Endothelial cell of umbilical vein (primary cell): Measurements from ENCODE around the gene MAT1A. TPM values are rescaled to one million over a fixed set of nuclear protein-coding genes. Genes with fewer than 3 reads are reported as not detected.

ENCODE experiments used
- BruUV-seq: library from RNA; stranded (reverse); fragments of 400-500 nt; replicated peaks from 2 replicates; lab custom pipeline; 2021; lab: Mats Ljungman, UMichigan
- CTCF ChIA-PET: fragments of 300-600, 350-600 bp; sonication (Branson Sonifier 250); formaldehyde crosslinking; loops from one replicate; lab custom pipeline; 2021; ENCODE audit warnings: antibody characterized with exemption, inconsistent platforms; lab: Charles Lee
- POLR2A ChIA-PET: fragments of 300-600, 350-600 bp; sonication (Branson Sonifier 250); formaldehyde crosslinking; loops from one replicate; lab custom pipeline; 2021; ENCODE audit warnings: antibody characterized with exemption, inconsistent platforms; lab: Charles Lee
- DNase-seq: peaks from one replicate; pipeline ENCODE4 v3.0.0-alpha.2; 2011; ENCODE audit warnings: low read depth, low spot score
- FAIRE-seq: peaks from 2 replicates; lab custom pipeline; 2011; peaks lifted over from hg19 to GRCh38; lab: Jason Lieb, UNC
- H2AFZ ChIP-seq: 2 replicates; pipeline ENCODE4 v1.6.0; 2012; ENCODE audit warnings: low read depth, low read length, control low read depth, inconsistent platforms
- H3K27ac ChIP-seq: 2 replicates; pipeline ENCODE4 v1.5.1; 2011; ENCODE audit warnings: low read depth, mild to moderate bottlenecking, control low read depth, low read length, moderate library complexity; ENCODE audit not compliant: insufficient read depth
- H3K27me3 ChIP-seq, 2 experiments: 2 replicates each; pipeline versions ENCODE4 v1.6.0 to v1.6.1; 2011; ENCODE audit warnings: low read length in 2 of 2, mixed read lengths in 1 of 2; ENCODE audit not compliant: control insufficient read depth in 2 of 2, insufficient read depth in 2 of 2
- H3K36me3 ChIP-seq, 2 experiments: 2 replicates in 1 of 2; 3 replicates in 1 of 2; pipeline ENCODE4 v1.5.1; 2011; ENCODE audit warnings: low read length in 2 of 2, mild to moderate bottlenecking in 1 of 2, moderate library complexity in 1 of 2; ENCODE audit not compliant: control insufficient read depth in 2 of 2, insufficient read depth in 2 of 2; ENCODE audit errors: extremely low read depth in 1 of 2
- H3K4me1 ChIP-seq: 3 replicates; pipeline ENCODE4 v1.5.1; 2011; ENCODE audit warnings: mild to moderate bottlenecking, low read length; ENCODE audit not compliant: control insufficient read depth, insufficient read depth; ENCODE audit errors: extremely low read depth
- H3K4me2 ChIP-seq: 2 replicates; pipeline ENCODE4 v1.6.1; 2011; ENCODE audit warnings: low read length, control low read depth, mixed read lengths; ENCODE audit not compliant: insufficient read depth
- H3K4me3 ChIP-seq, 3 experiments: fragments of 200-600 bp in 1 of 3; sonication (generic), shearing (Covaris generic) in 1 of 3; replicated peaks in 1 of 3; 2 replicates each; pipeline ENCODE4 v1.5.1; 2011 to 2016; ENCODE audit warnings: control low read depth in 3 of 3, low read length in 3 of 3, mild to moderate bottlenecking in 2 of 3, inconsistent platforms in 1 of 3, low read depth in 1 of 3, moderate library complexity in 1 of 3; ENCODE audit not compliant: insufficient read depth in 1 of 3
- H3K79me2 ChIP-seq: 2 replicates; pipeline ENCODE4 v1.6.0; 2012; ENCODE audit warnings: low read length, inconsistent platforms; ENCODE audit not compliant: control insufficient read depth, insufficient read depth
- H3K9ac ChIP-seq: replicated peaks from 2 replicates; pipeline ENCODE3; 2011; ENCODE audit warnings: low read length, control low read depth; ENCODE audit not compliant: insufficient read depth; ENCODE audit errors: extremely low read depth
- H3K9me1 ChIP-seq: replicated peaks from 3 replicates; pipeline ENCODE4 v1.6.0; 2011; ENCODE audit warnings: mild to moderate bottlenecking, low read length; ENCODE audit not compliant: control insufficient read depth, insufficient read depth; ENCODE audit errors: extremely low read depth
- H3K9me3 ChIP-seq: replicated peaks from 2 replicates; pipeline ENCODE4 v1.5.1; 2012; ENCODE audit warnings: low read length, inconsistent platforms; ENCODE audit not compliant: control insufficient read depth, insufficient read depth
- H4K20me1 ChIP-seq: replicated peaks from 2 replicates; pipeline ENCODE3; 2011; ENCODE audit warnings: mild to moderate bottlenecking, low read length; ENCODE audit not compliant: control insufficient read depth, insufficient read depth; ENCODE audit errors: extremely low read depth
- CTCF ChIP-seq, 2 donors: IDR thresholded peaks; 1 replicate in 1 of 2; 2 replicates in 1 of 2; pipeline ENCODE4 v1.5.1; 2011; ENCODE audit warnings: low read length in 2 of 2, mild to moderate bottlenecking in 2 of 2, moderate library complexity in 2 of 2, control low read depth in 1 of 2, inconsistent platforms in 1 of 2, low read depth in 1 of 2; ENCODE audit not compliant: insufficient read depth in 1 of 2; ENCODE audit errors: extremely low read depth in 1 of 2
- EZH2 ChIP-seq: IDR thresholded peaks from 2 replicates; pipeline ENCODE4 v1.6.1; 2012; ENCODE audit warnings: borderline replicate concordance, low read depth, mild to moderate bottlenecking, moderate library complexity, low read length, inconsistent platforms; ENCODE audit not compliant: severe bottlenecking
- FOS ChIP-seq: IDR thresholded peaks from 2 replicates; pipeline ENCODE4 v1.6.1; 2011; ENCODE audit warnings: mild to moderate bottlenecking, low read length, moderate library complexity, borderline replicate concordance; ENCODE audit not compliant: insufficient read depth
- GATA2 ChIP-seq: IDR thresholded peaks from 2 replicates; pipeline ENCODE4 v1.7.0; 2011; ENCODE audit warnings: low read depth, mild to moderate bottlenecking, moderate library complexity, mixed read lengths, low read length; ENCODE audit not compliant: insufficient read length, insufficient read depth
- JUN ChIP-seq: IDR thresholded peaks from 2 replicates; pipeline ENCODE4 v1.6.1; 2011; ENCODE audit warnings: borderline replicate concordance, low read depth; ENCODE audit not compliant: insufficient read length, insufficient read depth
- MYC ChIP-seq: IDR thresholded peaks from one replicate; pipeline ENCODE4 v1.6.1; 2011; ENCODE audit warnings: mild to moderate bottlenecking, low read depth, low read length
- POLR2A ChIP-seq: IDR thresholded peaks from 2 replicates; pipeline ENCODE4 v1.6.1; 2012; ENCODE audit warnings: low read depth, mild to moderate bottlenecking, control low read depth, low read length
- POLR2AphosphoS5 ChIP-seq: IDR thresholded peaks from 2 replicates; pipeline ENCODE4 v1.6.1; 2012; ENCODE audit warnings: low read depth, mild to moderate bottlenecking, control low read depth, low read length, moderate library complexity; ENCODE audit not compliant: insufficient read depth
- dilution Hi-C: fragments of 300-500 bp; cut with MboI; formaldehyde crosslinking; loops from one replicate; pipeline ENCODE4 v1.15.0; 2019; ENCODE audit warnings: low sequenced_read_pairs; ENCODE audit not compliant: extremely low pct_ligation_motif_present
- intact Hi-C: fragments of 100-400 bp; cut with micrococcal nuclease; formaldehyde crosslinking; loops from one replicate; pipeline ENCODE4 v1.10.0; 2022
- polyA plus RNA-seq, 4 experiments: library from polyadenylated mRNA; depleted of rRNA in 3 of 4; stranded (reverse) in 3 of 4; unstranded in 1 of 4; fragments of >200 nt; gene quantifications; 2 replicates each; pipeline versions ENCODE4 v1.2.1 to v1.2.3, GENCODE V29; 2011 to 2012; ENCODE audit warnings: missing spikeins in 1 of 4
- total RNA-seq: library from RNA; stranded (reverse); gene quantifications from 2 replicates; pipeline ENCODE4 v1.2.3, GENCODE V29; 2021
- TF ChIP-seq, protein P1 (sequence below): IDR thresholded peaks from 2 replicates; pipeline ENCODE4 v1.6.1; 2011; ENCODE audit not compliant: insufficient read depth, insufficient read length

The MAT1A gene
- total and polyA plus RNA-seq, 2 donors (not counting 3 experiments of a cell fraction or from before 2014, with no cell fraction given), result not detected

DNA sequence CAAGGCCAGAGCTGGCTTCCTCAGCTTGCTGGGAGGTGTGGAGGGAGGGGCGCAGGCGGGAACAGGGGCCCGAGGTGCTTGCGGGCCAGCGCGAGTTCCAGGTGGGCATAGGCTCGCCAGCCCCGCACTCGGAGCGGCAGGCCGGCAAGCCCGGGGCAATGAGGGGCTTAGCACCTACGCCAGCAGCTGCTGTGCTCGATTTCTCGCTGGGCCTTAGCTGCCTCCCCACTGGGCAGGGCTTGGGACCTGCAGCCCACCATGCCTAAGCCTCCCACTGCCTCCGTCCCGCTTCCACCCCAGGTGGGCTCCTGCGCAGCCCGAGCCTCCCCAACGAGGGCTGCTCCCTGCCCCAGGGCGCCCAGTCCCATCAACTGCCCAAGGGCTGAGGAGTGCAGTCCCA is 25.9 kb upstream of the MAT1A start:
- H3K4me1 ChIP-seq, result no peaks in the 10 kb centered on the region
- no peaks in the 10 kb centered on the region for H3K79me2 ChIP-seq
- CTCF ChIA-PET, result no interaction called here
- POLR2A ChIA-PET, result no interaction called here
- no peak overlapping the region for H3K4me2 ChIP-seq
- H2AFZ ChIP-seq, result no peak overlapping the region
- TF ChIP-seq FOS (no peak), GATA2 (no peak), POLR2A (no peak), CTCF (IDR thresholded peaks at IDR 0.05; ENCODE audit: extremely low read depth in 1 of 2, insufficient read depth in 1 of 2, low read depth in 1 of 2, low read length in 2 of 2) (no peak), MYC (no peak)
- TF ChIP-seq, protein P1, sequence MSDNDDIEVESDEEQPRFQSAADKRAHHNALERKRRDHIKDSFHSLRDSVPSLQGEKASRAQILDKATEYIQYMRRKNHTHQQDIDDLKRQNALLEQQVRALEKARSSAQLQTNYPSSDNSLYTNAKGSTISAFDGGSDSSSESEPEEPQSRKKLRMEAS, result no peak
- DNase-seq (no peak), FAIRE-seq (no peak)
- no peaks in the 10 kb centered on the region for H3K9me1 ChIP-seq
- H3K36me3 ChIP-seq, result no peaks in the 10 kb centered on the region
- dilution Hi-C loops (no loop called here), intact Hi-C loops (no loop called here)
- BruUV-seq, result no TSS peak
- peaks cover 0 to 2% of the 10 kb centered on the region in 2 experiments for H3K27me3 ChIP-seq
- H4K20me1 ChIP-seq, result no peaks in the 10 kb centered on the region
- H3K27ac ChIP-seq, result no peak overlapping the region
- no peaks in the 10 kb centered on the region for H3K9me3 ChIP-seq
- no peak overlapping the region for H3K9ac ChIP-seq
- H3K4me3 ChIP-seq, result no peak overlapping the region

DNA sequence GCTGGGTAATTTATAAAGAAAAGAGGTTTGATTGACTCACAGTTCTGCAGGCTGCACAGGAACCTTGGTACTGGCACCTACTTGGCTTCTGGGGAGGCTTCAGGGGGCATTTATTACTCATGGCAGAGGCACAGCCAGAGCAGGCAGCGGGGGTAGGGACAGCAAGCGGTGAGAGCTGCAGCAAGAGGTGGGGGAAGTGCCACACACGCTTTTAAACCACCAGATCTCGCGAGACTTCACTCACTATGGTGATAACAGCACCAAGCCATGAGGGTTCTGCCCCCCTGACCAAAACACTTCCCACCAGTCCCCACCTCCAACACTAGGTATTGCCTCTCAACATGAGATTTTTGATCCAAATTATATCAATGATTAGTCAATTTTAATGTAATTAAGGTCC is 24.1 kb upstream of the MAT1A start:
- H2AFZ ChIP-seq, result no peak overlapping the region
- DNase-seq (no peak), FAIRE-seq (no peak)
- no TSS peak for BruUV-seq
- no peaks in the 10 kb centered on the region for H3K4me1 ChIP-seq
- ChIA-PET CTCF (no interaction called here), POLR2A (no interaction called here)
- H4K20me1 ChIP-seq, result no peaks in the 10 kb centered on the region
- TF ChIP-seq JUN (no peak), POLR2AphosphoS5 (no peak), CTCF (IDR thresholded peaks at IDR 0.05; ENCODE audit: extremely low read depth in 1 of 2, insufficient read depth in 1 of 2, low read depth in 1 of 2, low read length in 2 of 2) (no peak), GATA2 (no peak), EZH2 (no peak), FOS (no peak), POLR2A (no peak), MYC (no peak)
- TF ChIP-seq, protein P1, result no peak
- H3K36me3 ChIP-seq, result no peaks in the 10 kb centered on the region
- no peak overlapping the region for H3K27ac ChIP-seq
- no peak overlapping the region for H3K4me2 ChIP-seq
- no peaks in the 10 kb centered on the region for H3K79me2 ChIP-seq
- H3K9ac ChIP-seq, result no peak overlapping the region
- H3K27me3 ChIP-seq, result no peaks in the 10 kb centered on the region
- H3K9me3 ChIP-seq, result no peaks in the 10 kb centered on the region
- H3K9me1 ChIP-seq, result no peaks in the 10 kb centered on the region
- no peak overlapping the region for H3K4me3 ChIP-seq
- intact Hi-C loops, result no loop called here
- dilution Hi-C loops, result no loop called here
